NCI-H82 (cell line): ENCODE measurements around the gene NKTR.

Experiments used
- DNase-seq: peaks from one replicate; lab custom pipeline; 2025; lab: John Stamatoyannopoulos, UW

The NKTR gene

GRCh38 chr3:42694366-42694765 lies 93.9 kb downstream of the NKTR start:
- no peak for DNase-seq

GRCh38 chr3:42696356-42697288 lies 96.1 kb downstream of the NKTR start:
- no peak for DNase-seq

DNA sequence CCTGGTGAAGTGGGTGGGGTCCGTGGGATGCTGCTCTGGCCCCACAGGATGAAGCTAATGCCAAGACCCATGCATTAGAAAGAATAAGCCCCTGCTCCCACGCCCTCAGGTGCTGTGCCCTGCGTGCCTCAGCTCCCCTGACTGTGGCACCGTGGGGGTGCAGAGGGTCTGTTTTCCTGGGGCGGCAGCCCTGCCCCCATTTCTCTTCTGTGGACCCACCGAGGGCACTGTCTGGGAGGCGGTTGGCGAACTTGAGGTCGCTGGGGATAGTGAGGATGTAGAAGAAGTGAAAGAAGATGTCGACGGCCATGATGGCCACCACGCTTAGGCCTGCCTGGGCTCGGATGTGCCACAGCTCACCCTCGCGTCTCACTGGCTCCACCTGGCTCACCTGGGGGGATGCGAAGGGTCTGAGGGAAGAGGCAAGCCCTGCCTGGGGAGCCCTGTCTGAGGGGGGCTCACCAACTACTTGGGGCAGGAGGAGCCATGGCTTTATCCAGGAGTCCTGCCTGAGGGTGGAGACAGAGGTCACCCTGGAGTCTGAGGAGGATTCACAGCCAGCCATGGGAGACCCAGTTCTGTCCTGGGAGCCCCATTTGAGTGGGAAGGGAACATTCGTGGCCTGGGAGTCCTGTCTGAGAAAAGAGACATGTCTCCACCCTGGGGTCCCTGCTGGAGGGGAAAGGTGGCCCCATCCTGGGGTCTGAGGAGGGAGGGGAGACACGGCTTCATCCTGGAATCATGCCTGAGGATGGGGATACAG lies 97.0 kb downstream of the NKTR start:
- DNase-seq, result no peak
